ENCODE results near the gene PRKG1. TPM values are rescaled to one million over a fixed set of nuclear protein-coding genes. Genes with fewer than 3 reads are reported as not detected.

Gene PRKG1
- total RNA-seq, 4 donors from 2014 or later, result 0.63 to 4.3 (median 2.1) TPM

- no peak overlapping the region for H3K4me3 ChIP-seq (ENCODE audit: low read depth, poor library complexity, severe bottlenecking)
- TF ChIP-seq POLR2A (IDR thresholded peaks at IDR 0.05) (no peak), CTCF (IDR thresholded peaks at IDR 0.05) (no peak)
- 64% methylated on average over 6 of the region's 6 CpGs for WGBS, 2 donors
- DNase-seq (ENCODE audit: low spot score in 2 of 2), result no peak
- intact Hi-C loops (cut with DNase I; ENCODE audit: low total_unique reads), result no loop called here
Measured at GRCh38 chr10:51083356-51083853, 9.1 kb downstream of the PRKG1 start.

GRCh38 chr10:51085204-51085603 lies 10.9 kb downstream of the PRKG1 start:
- TF ChIP-seq CTCF (IDR thresholded peaks at IDR 0.05), result no peak
- no peak for TF ChIP-seq POLR2A (IDR thresholded peaks at IDR 0.05)
- DNase-seq (ENCODE audit: low spot score in 2 of 2), result no peak
- no peak overlapping the region for H3K4me3 ChIP-seq (ENCODE audit: low read depth, poor library complexity, severe bottlenecking)
- 90% methylated on average over 5 of the region's 5 CpGs for WGBS, 2 donors
- intact Hi-C loops (cut with DNase I; ENCODE audit: low total_unique reads), result no loop called here

GRCh38 chr10:51086710-51087109 lies 12.4 kb downstream of the PRKG1 start:
- no peak overlapping the region for H3K4me3 ChIP-seq (ENCODE audit: low read depth, poor library complexity, severe bottlenecking)
- DNase-seq (ENCODE audit: low spot score in 2 of 2), result no peak
- intact Hi-C loops (cut with DNase I; ENCODE audit: low total_unique reads), result no loop called here
- TF ChIP-seq POLR2A (IDR thresholded peaks at IDR 0.05), result no peak
- no peak for TF ChIP-seq CTCF (IDR thresholded peaks at IDR 0.05)
- WGBS, 2 donors, result 76 to 89% methylated on average over 4 of the region's 4 CpGs

- no peak overlapping the region for H3K4me3 ChIP-seq (ENCODE audit: low read depth, poor library complexity, severe bottlenecking)
- no peak for DNase-seq (ENCODE audit: low spot score in 2 of 2)
- TF ChIP-seq CTCF (IDR thresholded peaks at IDR 0.05) (no peak), POLR2A (IDR thresholded peaks at IDR 0.05) (no peak)
- intact Hi-C loops (cut with DNase I; ENCODE audit: low total_unique reads), result no loop called here
Measured at GRCh38 chr10:51087114-51087513, 12.8 kb downstream of the PRKG1 start.

GRCh38 chr10:51090190-51090589 lies 15.9 kb downstream of the PRKG1 start:
- DNase-seq (ENCODE audit: low spot score in 2 of 2), result no peak
- intact Hi-C loops (cut with DNase I; ENCODE audit: low total_unique reads), result no loop called here
- H3K4me3 ChIP-seq (ENCODE audit: low read depth, poor library complexity, severe bottlenecking), result no peak overlapping the region
- no peak for TF ChIP-seq POLR2A (IDR thresholded peaks at IDR 0.05)
- TF ChIP-seq CTCF (IDR thresholded peaks at IDR 0.05), result no peak

- DNase-seq (ENCODE audit: low spot score in 2 of 2), result no peak
- H3K4me3 ChIP-seq (ENCODE audit: low read depth, poor library complexity, severe bottlenecking), result no peak overlapping the region
- 70 to 79% methylated on average over 2 of the region's 2 CpGs for WGBS, 2 donors
- TF ChIP-seq POLR2A (IDR thresholded peaks at IDR 0.05), result no peak
- intact Hi-C loops (cut with DNase I; ENCODE audit: low total_unique reads), result no loop called here
Measured at GRCh38 chr10:51092402-51092801, 18.1 kb downstream of the PRKG1 start.
